GM19193 (cell line): Measurements from ENCODE around the gene MEOX2.

Experiments
- POLR2A ChIP-seq: IDR thresholded peaks from 4 replicates; pipeline ENCODE4 v1.6.1; 2011; ENCODE audit not compliant: insufficient read depth, insufficient read length; ENCODE audit errors: extremely low read depth

Gene MEOX2

DNA sequence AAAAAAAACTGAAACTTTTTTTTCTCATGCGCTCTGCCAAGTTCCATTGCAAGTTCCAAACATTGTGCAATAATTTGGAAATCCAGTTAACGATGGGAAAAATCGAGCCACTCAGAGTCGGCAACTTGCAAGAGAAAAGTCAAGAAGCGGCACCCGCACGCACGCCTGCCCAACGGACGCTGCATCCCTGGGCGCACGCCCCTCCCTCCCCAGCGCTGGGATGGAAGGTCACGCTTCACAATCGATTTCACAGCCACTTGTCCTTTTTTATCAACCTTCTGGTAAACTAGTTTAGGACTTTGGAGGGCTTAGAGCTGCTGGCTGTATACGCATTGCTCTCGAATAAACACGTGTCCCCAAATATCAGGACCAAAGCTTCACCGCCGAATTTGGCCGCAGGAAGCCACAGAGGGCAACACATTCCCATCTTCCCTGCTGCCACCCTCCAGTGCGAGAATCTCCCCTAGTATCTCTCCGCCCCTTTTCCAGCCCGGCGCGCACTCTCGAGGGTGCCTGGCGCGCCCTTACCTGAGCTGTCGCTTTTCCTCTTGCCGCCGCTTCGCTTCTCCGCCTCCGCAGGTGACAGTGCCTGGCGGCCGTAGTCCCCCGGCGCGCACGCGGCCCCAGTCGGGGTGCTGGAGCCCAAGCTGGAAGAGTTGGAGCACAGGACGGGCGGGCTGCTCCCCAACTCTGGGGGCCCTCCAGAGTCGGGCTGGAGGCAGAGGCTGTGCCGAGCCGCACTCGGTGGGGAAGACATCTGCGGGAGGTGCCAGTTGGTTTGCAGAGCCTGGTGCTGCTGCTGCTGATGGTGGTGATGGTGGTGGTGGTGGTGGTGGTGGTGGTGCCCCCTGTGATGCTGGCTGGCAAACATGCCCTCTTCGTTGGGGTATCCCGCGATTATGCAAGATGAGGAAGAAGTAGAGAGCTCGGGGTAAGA is 857 bp downstream of the MEOX2 start:
- no peak for TF ChIP-seq POLR2A

DNA sequence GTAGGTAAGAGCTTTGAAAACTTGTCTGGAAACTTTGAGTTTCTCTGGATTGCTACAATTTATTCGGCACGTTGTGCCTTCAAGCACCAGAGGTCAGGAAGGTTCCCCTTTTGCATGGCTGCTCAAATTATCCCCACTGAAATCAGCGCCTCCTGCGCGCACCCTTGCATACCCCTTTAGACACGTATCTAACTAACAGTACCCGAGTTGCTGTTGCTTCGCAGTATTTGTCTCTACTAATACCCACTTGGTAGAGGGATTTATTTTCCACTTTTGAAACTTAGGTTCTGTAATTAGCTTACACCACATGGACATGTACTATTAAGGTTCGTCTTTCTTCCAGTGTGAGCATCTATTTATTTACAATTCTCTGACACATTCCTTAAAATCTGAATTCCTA is 1.6 kb downstream of the MEOX2 start:
- TF ChIP-seq POLR2A: no peak

DNA sequence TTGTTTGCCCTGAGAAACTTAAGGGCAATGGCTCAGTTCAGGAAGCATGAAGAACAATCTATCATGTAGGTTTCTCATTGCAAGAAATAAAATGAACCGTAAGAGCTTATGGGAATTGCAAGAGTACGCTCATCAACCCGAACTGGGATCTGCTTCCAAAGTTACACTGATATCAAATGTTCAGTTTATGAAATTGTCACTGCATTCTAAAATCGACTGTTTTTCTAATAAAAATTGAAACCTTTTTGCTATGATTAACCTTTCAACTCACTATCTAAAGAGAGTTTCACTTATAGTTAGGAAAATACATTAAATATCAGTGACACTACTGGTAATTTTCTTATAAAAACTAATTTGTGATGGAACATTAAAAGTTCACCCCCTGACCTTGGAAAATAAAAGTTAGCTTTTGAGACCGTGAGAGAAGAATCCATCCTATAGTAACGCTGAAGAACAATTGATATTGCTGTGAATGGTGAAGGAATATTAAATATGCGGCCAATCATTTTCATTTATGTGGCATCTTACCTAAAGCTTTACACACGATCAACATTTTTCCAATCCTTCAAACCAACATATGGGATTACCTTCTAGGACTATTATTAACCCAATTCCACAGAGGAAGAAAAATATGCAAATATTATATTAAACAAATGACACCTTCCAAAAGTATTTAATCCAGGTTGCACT is 2.2 kb downstream of the MEOX2 start:
- TF ChIP-seq POLR2A: no peak

DNA sequence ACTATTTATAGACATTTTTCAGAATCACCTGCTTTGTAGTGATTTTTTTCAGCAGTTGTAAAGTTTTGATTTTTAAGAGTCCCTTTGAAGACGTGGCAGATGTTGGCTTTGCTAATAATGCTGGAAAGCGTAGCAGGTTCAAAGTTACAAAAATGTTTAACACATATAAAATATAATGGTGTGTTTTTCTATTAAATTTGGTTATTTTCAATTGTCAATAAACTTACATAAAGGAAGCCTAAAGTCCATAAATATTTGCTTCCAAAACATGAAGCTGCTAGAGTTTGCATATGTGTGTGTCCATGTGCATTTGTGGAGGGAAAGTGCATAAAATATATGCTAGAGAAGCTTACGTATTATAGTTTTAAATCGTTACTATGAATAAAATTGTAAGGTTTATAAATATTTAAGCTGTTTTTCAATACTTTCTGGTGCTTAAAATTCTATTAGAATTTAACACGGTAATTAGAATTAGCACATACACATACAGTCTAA is 3.7 kb downstream of the MEOX2 start:
- no peak for TF ChIP-seq POLR2A

DNA sequence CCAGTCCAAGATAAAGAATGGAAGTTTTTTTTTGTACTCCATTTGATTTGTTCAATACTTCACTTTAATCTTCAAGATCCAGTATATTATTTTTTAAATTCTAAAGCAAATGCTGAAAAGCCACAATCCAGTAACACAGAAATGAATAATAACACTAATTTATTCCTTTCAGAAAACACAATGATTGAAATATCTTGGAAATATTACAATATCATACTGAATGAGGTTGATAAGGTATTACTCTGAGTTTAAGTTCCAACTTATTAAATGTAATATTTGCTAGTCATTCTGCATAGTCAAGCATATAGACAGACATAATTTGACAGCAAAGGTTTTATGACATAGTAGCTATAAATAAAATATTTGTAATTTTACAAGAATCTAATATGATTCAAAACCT is 4.4 kb downstream of the MEOX2 start:
- no peak for TF ChIP-seq POLR2A

DNA sequence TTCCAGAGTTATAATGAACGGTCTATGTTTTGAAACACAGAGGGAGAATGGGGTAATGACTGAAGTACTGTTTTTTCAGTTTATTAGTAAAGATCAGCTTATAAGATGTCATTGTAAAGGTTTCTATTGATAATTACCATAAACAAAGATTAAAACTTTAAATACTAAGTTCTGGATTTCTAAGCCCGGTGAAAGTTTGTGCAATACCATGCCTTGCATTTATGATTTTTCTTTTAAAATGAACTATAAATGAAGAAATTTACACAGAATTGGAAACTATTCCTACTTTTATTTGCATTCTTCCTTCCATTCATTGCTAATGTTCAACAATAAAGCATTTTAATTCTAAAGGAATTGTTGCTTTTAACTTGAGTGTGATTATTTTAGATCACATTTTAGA is 4.9 kb downstream of the MEOX2 start:
- no peak for TF ChIP-seq POLR2A

DNA sequence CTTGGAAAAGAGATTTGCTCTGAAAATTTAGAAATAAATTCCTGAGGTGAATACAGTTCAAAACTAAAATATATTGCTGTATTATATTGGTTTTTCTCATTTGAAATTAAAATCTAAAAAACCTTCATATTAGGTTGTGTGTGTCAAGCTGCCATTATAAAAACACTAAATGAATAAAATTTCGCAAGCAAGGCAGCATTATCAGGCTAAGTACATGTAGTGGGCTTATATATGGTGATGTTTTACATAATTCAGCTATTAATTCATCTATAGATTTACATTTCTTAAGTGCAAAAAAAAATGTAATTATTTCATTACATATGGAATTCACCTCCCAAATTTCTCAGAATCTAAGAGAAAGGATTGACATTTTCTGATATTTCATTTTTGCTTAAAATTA is 5.3 kb downstream of the MEOX2 start:
- no peak for TF ChIP-seq POLR2A

DNA sequence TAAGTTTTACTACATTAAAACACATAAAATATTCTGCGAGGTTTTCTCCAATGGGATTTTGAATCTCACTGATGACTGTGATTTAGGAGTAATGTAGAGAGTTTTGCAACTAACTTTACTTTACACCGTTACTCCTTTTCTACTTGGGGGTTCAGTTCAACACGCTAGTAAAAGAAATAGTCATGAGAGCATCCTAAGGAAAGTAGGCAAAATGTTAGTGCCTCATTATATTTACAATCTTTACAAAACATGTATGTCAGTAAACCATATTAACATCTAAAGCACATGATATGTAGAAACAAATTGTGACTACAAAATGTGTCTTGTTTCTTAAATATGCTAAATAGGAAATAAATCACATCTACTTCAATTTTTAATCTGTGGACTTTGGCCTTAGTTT is 6.0 kb downstream of the MEOX2 start:
- no peak for TF ChIP-seq POLR2A

DNA sequence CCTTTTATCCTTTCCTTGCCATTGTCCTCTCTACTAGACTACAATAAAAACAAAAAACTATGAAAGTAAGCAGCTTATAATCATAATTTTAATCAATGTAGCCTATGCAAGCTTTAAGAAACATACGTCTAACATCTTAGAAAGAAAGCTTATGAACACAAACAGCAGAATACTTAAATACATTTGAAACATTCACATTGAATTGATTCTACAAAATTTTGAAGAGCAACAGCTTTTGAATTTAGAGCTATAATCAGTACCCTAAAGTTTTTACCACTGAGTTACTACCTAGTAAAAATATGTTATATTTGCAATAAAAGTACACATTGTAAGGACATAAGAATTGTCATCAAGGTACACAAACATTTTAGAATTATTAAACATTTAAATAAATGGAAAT is 7.2 kb downstream of the MEOX2 start:
- TF ChIP-seq POLR2A: no peak

DNA sequence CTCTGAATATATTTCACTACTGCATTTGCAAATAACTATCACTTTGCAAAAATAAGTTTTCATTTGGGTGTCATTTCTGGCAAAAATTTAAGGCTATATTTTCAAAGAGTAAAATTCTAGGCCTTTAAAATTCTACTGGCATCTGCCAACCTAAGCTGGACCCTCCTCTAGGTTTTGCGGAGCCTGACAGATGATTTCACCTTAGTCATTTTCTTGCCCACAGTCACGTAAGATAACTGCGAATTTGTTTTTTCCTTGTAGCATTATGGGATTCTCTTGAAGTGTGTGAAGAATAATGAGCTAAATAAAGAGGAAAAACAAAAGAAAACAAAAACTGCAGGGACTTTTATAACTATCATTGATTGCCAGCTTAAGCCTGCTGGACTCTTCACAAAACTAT is 7.8 kb downstream of the MEOX2 start:
- no peak for TF ChIP-seq POLR2A

DNA sequence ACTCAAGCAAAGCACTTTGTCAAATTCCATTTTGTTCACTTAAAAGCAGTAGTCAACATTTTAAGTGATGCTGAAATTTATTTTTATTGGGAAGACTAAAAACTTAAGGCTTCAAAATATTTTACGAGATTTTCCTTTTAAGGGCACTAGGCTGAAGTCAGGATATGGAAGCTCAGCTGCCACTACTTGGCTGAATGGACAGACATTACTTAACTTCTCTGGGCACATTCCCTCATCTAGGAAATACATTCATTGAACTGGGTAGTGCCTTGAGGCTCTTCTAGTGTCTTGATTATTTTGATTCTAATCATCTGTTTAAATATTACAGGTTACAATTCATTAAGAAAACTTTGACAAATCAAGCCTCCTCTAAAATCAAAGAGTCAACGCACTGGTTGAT is 11.1 kb downstream of the MEOX2 start:
- no peak for TF ChIP-seq POLR2A

DNA sequence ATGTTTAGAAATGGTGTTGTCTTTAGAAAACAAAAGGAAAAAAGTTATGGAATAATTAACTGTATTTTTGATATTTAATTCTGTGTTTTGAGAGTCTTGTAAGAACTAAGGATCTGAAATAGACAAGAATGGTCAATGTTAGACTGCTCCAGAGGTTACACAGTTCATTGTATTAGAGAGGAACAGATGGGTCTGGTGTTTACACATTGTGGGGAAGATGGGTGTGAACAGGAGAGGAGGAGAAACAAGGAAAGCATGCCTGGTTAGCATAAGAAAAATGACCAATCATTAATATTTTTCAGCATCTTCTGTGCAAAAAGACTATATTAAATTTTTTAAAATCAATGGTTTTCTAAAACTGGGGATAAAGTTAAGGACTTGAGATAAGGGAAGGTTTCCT is 11.9 kb downstream of the MEOX2 start:
- no peak for TF ChIP-seq POLR2A

DNA sequence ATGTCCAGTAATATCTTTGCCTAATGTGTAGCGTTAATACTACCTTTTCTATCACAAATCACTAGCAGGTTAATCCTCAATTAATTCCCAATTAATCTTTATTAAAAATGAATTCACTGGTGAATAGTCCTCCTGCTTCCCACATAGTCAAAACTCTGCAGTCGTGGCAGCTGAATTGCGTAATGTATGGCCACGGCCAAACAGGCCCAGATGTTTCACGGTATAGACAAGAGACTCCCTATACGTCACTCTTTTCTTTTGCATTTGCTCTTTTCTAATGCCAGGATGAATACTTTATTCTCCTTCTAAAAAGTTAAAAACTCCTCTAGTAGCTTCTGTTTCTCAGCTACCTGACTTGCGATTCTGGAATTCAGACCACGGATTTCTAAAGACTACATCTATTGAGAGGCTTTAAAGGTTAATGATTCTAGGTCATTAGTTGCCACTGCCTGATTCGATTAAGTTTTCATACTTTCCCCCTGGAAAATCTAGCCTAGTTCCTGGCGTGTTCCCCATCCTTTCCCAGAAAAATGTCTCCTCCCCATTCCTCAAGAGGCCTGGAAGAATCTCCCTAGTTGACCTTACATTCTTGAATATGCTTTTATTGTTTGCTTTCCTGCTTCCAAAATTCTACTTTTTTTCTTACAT is 16.9 kb downstream of the MEOX2 start:
- no peak for TF ChIP-seq POLR2A

DNA sequence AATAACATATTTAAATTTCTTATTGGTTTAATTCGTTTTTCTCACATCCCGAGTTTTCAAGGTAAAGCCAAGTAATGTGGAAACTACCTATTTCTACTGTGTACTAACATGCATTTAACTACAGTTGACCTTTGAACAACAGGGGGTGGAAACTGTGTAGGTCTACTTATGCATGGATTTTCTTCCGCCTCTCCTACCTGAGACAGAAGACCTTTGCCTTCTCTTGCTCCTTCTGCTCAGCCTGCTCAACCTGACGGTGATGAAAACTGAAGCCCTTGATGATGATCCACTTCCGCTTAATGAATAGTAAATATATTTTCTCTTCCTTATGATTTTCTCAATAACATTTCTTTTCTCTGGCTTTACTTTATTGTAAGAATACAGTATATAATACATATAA is 18.5 kb downstream of the MEOX2 start:
- no peak for TF ChIP-seq POLR2A

DNA sequence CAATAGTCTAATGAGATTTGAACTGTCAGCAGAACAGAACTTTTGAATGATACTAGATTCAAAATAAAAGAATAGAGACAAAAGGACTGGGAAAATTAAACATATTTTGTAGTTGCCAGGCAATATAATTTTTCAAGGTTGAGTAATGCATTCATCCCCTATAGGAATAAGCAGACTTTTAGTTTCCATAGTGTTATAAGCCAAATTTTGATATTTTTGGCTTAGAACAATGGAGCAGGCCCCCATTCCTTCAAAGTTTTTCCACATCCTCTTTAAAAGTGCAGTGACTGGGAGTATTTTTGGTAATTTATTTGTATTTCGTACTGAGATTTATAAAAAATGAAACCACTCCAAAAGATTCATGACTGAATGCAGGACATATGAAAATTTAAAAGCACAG is 24.0 kb downstream of the MEOX2 start:
- no peak for TF ChIP-seq POLR2A
